Lung microvascular endothelial cell (primary cell): ENCODE results near the gene EARS2. TPM values are rescaled to one million over a fixed set of nuclear protein-coding genes. Genes with fewer than 3 reads are reported as not detected.
"Not testable (repeated sequence)": the region's sequence is repeated elsewhere in the genome, so short reads cannot be mapped to it uniquely, and the experiment has no call there.

Source experiments
- DNase-seq, 2 donors: peaks; one replicate each; pipeline versions ENCODE4 v3.0.0 to v3.0.0-alpha.2; 2010; ENCODE audit warnings: low read depth in 2 of 2
- total RNA-seq: library from RNA; depleted of rRNA; stranded (reverse); fragments of >200 nt; gene quantifications from 2 replicates; pipeline ENCODE4 v1.2.1, GENCODE V29; 2014

The EARS2 gene
- total RNA-seq, 1 donor from 2014 or later = 16.1 TPM

GRCh38 chr16:23505671-23506605 is 51.2 kb downstream of the EARS2 start:
- peak in 1 of 2 donors; percentile 16 for DNase-seq

- no peak for DNase-seq
These were observed 51.9 kb downstream of the EARS2 start for GRCh38 chr16:23505180-23505665.

GRCh38 chr16:23504453-23505179 is 52.5 kb downstream of the EARS2 start:
- DNase-seq = peak; percentile 66 to 94

GRCh38 chr16:23504076-23504452 is 53.1 kb downstream of the EARS2 start:
- peak in 1 of 2 donors; percentile 73 for DNase-seq

GRCh38 chr16:23502466-23502865 is 54.7 kb downstream of the EARS2 start:
- DNase-seq = peak; percentile 61 to 75

- no peak for DNase-seq
These were observed 55.9 kb downstream of the EARS2 start for GRCh38 chr16:23501291-23501690.

- DNase-seq = no peak
These were observed 56.3 kb downstream of the EARS2 start for GRCh38 chr16:23500862-23501225.

GRCh38 chr16:23500212-23500861 is 56.8 kb downstream of the EARS2 start:
- DNase-seq = no peak

GRCh38 chr16:23499801-23500200 is 57.3 kb downstream of the EARS2 start:
- DNase-seq = no peak

- no peak for DNase-seq
These were observed 58.3 kb downstream of the EARS2 start for GRCh38 chr16:23498863-23499262.

GRCh38 chr16:23497543-23497868 is 59.6 kb downstream of the EARS2 start:
- DNase-seq = no peak

- DNase-seq = peak; percentile 63 to 75
These were observed 60.2 kb downstream of the EARS2 start for GRCh38 chr16:23496821-23497542.

- DNase-seq = no peak
These were observed 61.5 kb downstream of the EARS2 start for GRCh38 chr16:23495671-23496070.

- DNase-seq = no peak
These were observed 63.0 kb downstream of the EARS2 start for GRCh38 chr16:23494188-23494587.

- DNase-seq = peak in 1 of 2 donors; percentile 67
These were observed 65.4 kb downstream of the EARS2 start for GRCh38 chr16:23491490-23492391.

GRCh38 chr16:23486480-23486879 is 70.7 kb downstream of the EARS2 start:
- no peak for DNase-seq

- DNase-seq = no peak
These were observed 71.3 kb downstream of the EARS2 start for GRCh38 chr16:23485841-23486240.

GRCh38 chr16:23485257-23485614 is 71.9 kb downstream of the EARS2 start:
- no peak for DNase-seq

- no peak for DNase-seq
These were observed 72.5 kb downstream of the EARS2 start for GRCh38 chr16:23484510-23485256.

- not testable (repeated sequence) for DNase-seq
These were observed 73.7 kb downstream of the EARS2 start for GRCh38 chr16:23483492-23483891.
